Cardiac septum (tissue), 1 donor: Measurements from ENCODE around the gene SLC52A1. TPM values are rescaled to one million over a fixed set of nuclear protein-coding genes. Genes with fewer than 3 reads are reported as not detected.
"Not testable (repeated sequence)": the region's sequence is repeated elsewhere in the genome, so short reads cannot be mapped to it uniquely, and the experiment has no call there.

Experiments used
- DNase-seq: peaks from one replicate; pipeline ENCODE4 v3.0.0-alpha.2; 2020; ENCODE audit warnings: low spot score
- intact Hi-C: fragments of 100-400 bp; cut with DNase I; formaldehyde crosslinking; loops from one replicate; pipeline ENCODE4 v1.14.0; 2022
- total RNA-seq: library from RNA; stranded (reverse); fragmentation: NEBNext Ultra II Directional; extraction: Animal tissue kit (Norgen Biotek cat#: 25700); gene quantifications from one replicate; pipeline ENCODE4 v1.2.1, GENCODE V29; 2021
- donor health status: DM: no; HTN: no; CAD: no.

The SLC52A1 gene
- total RNA-seq, 1 donor from 2014 or later: not detected

DNA sequence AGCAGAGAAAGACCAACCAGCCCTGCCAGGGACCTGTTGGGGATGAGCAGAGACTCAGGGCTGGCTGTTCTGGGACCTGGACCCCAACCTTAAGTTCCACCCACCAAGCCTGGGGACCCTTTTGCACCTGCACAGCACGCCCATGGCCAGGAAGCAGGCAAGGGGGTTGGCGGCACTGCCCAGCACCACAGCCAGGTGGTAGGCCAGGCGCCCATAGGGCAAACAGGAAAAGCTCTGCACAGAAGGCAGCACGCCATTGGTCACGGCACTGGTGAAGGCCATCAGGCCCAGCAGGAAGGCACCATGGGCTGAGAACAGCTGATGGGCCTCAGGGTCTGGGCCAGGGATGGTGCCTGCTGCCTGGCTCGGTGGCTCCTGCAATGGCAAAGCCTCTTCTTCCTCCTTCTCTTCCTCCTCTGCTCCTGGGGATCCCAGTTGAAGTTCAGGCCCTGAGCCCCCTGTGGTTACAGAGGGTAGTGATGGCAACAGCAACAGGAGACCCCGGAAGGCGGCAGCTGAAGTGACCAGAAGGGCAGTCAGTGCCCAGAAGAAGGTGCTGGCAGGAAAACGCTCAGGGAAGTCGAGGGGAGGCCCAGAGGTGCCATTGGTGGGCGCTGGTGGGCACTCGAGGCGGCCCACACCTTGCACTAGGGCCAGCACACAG lies 1.7 kb downstream of the SLC52A1 start:
- no peak for DNase-seq
- intact Hi-C loops: no loop called here

DNA sequence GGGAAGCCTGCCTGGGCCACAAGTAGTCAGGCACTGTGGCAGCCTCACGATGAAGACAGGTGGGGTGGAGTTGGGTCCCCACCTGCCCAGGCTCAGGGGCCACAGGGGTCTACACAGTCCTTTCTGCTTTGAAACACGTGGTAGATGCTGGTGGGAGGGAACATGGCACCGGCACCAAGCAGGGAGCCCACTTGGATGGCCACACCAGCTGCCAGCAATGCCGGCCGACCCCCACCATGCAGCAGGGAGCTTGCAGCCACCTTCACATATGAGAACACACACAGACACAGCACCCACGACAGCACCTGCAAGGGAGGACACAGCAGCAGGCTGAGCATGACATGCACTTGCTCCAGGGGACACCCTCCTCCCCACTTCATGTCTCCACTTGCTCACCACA lies 2.4 kb downstream of the SLC52A1 start:
- no peak for DNase-seq
- intact Hi-C loops: no loop called here

DNA sequence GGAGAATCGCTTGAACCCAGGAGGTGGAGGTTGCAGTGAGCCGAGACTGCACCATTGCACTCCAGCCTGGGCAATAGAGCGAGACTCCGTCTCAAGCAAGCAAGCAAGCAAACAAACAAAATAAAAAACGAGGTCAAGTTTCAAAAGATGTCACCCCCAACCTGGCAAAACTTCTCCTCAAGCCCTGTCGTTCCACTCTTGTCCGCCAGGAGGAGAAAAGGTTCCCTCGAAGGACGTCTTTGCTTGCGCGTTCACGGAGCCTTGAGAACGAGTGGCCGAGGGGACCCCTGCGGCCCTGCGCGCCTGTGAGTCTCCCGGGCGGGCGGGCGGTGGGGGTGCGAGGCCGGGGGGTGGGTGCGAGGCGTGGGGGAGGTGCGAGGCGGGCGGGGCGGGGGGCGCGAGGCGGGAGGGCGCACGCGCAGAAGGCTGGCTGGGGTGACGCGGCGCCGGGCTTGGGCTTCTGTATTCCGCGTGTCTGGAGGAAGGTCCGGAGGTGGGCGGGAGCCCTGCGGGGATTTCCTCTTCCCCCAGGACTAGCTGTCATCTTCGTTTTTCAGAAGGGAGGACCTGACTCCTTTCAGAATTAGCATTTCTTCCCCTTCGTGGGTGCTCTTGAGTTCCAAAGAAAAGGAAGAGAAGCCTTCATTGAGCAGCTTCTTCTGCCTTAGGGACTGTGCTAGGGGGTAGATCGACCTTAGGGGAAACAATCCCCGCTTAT lies 3.7 kb downstream of the SLC52A1 start:
- DNase-seq: peak; percentile 89
- intact Hi-C loops: no loop called here

DNA sequence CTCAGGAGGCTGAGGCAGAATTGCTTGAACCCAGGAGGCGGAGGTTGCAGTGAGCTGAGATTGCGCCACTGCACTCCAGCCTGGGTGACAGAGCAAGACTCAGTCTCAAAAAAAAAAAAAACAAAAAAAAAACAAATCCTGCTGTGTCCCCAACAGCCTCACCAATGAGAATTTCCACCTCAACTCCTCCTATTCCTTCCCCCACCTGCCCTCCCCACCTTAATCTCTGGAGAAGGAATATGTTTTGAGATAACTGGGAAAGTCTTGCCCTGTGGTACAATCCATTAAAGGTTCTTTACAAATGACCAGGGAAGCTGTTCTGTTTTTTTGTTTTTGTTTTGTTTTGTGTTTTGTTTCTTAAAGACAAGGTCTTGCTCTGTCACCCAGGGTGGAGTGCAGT lies 5.1 kb downstream of the SLC52A1 start:
- intact Hi-C loops, DNase-seq: not testable (repeated sequence)

DNA sequence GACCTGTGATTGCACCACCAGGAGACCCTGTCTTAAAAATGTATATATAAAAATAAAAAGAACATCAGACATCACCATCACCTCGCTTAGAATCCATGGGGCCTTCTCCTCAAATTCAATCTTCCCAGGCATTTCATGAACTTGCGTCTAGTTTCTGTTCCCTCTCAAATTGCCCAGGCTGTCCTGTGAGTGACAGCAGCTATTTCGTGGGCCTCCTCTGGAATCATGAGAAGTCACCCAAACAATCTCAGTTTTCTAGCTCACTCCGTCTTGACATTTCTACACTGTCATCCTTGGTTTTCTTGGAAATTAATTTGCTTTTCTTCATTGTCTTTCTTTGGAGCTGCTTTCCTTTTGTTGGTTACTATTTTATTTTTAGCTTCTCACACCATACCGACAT lies 7.3 kb downstream of the SLC52A1 start:
- DNase-seq: no peak
- intact Hi-C loops: loop anchor here (5.0 kb wide), 1 partner anchor 34 kb away; no protein-coding TSS in a partner anchor

DNA sequence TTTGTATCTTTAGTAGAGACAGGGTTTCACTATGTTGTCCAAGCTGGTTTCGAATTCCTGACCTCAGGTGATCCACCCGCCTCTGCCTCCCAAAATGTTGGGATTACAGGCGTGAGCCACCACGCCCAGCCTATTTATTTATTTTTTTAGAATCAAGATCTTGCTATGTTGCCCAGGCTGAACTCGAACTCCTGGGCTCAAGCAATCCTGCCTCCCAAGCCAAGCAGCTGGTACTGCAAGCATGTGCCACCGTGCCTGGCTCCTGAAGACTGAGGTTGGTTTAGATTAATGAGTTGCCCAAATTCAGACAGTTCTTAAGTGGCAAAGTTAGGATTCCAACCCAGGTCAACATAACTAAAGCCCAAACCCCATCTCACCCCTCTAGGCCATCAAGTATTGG lies 7.9 kb downstream of the SLC52A1 start:
- no peak for DNase-seq
- intact Hi-C loops: loop anchor here (5.0 kb wide), 1 partner anchor 35 kb away; no protein-coding TSS in a partner anchor

DNA sequence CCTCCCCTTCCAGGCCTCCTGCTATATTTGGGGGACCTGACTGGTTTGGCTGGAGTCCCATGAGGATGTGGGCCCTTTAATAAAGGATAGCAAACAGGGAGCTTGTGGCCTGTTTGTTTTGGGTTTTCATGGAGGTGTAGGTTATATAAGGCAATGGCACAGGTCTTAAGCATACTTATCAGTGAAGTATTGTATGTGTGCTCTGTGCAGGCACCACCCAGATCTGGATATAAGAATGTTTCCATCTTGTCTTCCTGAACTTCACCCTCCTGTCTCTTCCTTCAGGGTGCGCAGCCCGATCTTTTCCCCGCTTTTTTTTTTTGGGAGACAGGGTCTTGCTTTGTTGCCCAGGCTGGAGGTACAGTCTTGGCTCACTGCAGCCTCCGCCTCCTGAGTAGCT lies 10.6 kb downstream of the SLC52A1 start:
- no peak for DNase-seq
- intact Hi-C loops: loop anchor here (5.0 kb wide), 1 partner anchor 38 kb away; no protein-coding TSS in a partner anchor

DNA sequence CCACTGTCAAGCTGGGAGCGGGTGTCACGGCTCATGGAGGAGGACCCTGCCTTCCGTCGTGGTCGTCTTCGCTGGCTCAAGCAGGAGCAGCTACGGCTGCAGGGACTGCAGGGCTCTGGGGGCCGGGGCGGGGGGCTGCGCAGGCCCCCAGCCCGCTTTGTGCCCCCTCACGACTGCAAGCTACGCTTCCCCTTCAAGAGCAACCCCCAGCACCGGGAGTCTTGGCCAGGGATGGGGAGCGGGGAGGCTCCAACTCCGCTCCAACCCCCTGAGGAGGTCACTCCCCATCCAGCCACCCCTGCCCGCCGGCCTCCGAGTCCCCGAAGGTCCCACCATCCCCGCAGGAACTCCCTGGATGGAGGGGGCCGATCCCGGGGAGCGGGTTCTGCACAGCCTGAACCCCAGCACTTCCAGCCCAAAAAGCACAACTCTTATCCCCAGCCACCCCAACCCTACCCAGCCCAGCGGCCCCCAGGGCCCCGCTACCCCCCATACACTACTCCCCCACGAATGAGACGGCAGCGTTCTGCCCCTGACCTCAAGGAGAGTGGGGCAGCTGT lies 11.6 kb downstream of the SLC52A1 start:
- intact Hi-C loops: no loop called here

DNA sequence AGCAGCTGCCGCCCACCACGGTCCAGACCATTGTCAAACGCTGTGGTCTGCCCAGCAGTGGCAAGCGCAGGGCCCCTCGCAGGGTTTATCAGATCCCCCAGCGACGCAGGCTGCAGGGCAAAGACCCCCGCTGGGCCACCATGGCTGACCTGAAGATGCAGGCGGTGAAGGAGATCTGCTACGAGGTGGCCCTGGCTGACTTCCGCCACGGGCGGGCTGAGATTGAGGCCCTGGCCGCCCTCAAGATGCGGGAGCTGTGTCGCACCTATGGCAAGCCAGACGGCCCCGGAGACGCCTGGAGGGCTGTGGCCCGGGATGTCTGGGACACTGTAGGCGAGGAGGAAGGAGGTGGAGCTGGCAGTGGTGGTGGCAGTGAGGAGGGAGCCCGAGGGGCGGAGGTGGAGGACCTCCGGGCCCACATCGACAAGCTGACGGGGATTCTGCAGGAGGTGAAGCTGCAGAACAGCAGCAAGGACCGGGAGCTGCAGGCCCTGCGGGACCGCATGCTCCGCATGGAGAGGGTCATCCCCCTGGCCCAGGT lies 13.0 kb downstream of the SLC52A1 start:
- no peak for DNase-seq

More for the DNA sequence above, 11.6 kb downstream of the SLC52A1 start:
- DNase-seq: no peak

DNA sequence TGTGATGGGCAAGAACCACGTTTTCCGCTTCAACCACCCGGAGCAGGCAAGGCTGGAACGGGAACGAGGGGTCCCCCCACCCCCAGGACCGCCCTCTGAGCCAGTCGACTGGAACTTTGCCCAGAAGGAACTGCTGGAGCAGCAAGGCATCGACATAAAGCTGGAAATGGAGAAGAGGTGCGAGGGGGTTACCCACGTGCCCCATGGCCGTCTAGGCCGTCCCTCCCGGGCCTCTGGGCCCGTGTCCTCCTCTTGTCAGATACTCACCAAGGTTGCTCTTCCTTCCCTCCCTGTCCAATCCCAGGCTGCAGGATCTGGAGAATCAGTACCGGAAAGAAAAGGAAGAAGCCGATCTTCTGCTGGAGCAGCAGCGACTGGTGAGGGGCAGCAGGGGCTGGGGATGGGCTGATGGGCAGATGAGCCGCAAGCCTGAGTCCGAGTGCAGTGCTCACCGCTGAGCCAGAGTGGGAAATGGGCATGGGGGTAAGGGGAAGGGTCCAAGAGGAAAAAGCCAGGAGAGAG lies 14.7 kb downstream of the SLC52A1 start:
- no peak for DNase-seq
- intact Hi-C loops: no loop called here

More for the DNA sequence above, 13.0 kb downstream of the SLC52A1 start:
- intact Hi-C loops: no loop called here

DNA sequence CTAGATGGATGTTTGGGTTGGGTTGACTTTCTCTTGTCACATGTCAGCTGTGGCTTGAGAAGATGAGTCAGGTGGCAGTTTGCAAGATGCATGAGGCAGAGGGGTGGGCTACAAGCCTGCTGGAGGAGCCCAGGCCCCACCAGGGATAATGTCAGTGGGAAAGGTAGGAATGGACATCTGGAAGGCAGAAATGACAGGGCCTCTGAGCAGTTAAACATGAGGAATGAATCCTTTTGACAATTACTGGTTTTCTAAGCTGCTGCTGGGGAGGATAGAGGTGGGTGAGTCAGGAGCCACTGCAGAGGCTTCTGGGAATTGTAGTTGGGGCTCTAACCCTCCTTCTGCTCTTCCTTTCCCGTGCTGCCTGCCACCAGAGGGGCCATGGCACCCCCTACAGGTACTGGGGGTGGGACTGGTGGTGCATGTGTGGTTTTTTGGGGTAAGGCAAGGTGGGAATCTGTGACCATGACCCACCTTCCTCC lies 15.7 kb downstream of the SLC52A1 start:
- intact Hi-C loops: no loop called here
- DNase-seq: no peak

DNA sequence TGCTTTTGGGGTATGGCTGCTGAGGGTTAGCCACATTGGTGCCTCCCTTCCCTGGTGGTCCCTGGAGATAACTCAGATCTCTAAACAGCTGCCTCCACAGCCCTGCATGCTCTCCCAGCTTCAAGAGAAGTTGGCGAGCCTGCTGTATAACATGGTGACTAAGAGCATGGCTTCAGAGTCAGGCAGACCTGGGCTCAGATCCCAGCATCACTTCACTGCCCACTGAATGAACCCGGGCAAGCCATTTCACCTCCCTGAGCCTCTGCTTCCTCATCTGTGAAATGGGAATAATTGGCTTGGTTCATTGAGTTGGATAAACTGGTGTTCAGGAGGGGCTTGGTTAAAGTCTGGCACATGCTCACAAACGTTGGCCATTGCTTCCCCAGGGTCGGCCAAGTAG lies 20.9 kb downstream of the SLC52A1 start:
- no peak for DNase-seq
- intact Hi-C loops: no loop called here

DNA sequence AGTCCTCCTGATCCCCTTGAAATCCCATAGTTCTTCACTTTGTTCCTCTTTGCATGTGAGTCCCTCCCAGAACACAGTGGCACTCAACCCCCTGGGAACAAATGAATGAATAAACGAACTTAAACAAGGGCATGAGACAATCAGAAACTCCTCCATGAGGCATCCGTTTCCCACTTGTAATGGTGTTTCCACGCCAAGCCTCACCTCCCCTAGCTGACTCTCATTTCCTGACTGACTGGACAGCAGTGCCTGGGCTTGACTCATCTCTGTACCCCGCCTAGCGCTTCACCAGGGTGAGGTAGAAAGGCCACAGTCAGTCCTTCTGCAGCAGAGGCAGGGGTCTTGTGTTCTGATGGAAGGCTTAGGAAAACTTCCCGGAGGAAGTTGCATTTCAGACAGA lies 23.3 kb downstream of the SLC52A1 start:
- no peak for DNase-seq
- intact Hi-C loops: no loop called here

DNA sequence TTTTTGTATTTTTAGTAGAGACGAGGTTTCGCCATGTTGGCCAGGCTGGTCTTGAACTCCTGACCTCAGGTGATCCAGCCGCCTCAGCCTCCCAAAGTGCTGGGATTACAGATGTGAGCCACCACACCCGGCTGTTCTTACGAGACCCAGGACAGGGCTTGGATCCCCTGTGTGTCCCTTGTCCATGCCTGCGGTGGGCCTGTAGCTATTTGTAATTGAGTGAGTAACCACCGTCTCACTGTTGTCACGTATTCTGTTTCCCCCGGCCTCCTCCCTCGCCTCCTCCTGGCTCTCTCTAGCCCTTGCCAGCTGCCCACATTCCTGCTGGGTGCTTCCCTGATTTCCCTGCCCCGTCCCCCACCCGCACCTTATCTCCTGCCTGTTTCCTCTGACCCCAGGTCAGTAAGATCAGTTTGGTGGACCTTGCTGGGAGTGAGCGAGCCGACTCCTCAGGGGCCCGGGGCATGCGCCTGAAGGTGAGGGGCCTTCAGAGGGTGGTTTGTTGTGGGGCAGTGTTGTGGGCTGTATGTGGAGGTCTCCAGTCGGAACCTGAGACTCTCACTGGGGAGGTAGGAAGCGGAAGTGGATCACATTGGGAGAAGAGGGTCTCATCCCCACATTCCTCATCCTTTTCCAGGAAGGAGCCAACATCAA lies 31.9 kb downstream of the SLC52A1 start:
- intact Hi-C loops: no loop called here
- DNase-seq: no peak

DNA sequence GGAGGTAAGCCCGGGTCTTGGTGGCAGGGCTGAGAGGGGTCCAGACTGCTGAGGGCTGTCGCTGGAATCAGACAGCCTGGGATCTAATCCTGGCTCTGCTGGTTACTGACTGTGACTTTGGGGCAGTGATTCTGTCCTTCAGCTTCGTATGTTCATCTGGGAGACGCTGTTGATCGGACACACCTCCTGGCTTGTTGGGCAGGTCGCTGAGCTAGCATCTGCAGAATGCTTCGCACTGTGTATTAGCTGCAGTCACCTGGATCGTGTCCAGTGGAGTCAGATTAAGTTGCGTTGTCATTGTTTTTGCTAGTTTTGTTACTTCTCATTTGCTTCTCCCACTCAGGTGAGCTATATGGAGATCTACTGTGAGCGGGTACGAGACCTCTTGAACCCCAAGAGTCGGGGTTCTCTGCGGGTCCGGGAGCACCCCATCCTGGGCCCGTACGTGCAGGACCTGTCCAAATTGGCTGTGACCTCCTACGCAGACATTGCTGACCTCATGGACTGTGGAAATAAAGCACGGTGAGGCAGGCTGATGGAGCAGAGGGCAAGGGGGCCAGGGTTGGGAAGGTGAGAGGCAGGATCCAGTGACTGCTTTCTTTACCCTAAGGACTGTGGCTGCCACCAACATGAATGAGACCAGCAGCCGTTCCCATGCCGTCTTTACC lies 33.0 kb downstream of the SLC52A1 start:
- intact Hi-C loops: no loop called here
- no peak for DNase-seq

DNA sequence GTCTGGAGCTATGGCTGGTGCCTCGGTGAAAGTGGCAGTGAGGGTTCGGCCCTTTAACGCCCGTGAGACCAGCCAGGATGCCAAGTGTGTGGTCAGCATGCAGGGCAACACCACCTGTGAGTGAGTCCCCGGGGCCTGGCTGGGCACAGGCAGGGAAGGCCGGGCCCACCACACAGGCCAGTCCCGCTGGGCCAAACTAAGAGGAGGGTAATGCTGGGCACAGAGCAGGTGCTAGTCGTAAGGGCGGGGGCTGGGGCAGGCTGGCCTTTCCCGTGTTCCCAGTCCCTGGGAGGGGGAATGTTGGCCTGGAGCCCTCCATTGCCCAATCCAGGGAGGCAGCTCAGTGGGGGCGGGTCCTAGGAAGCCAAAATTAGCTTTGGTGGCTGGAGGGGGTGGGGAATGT lies 35.0 kb downstream of the SLC52A1 start:
- peak; percentile 93 for DNase-seq
- intact Hi-C loops: no loop called here

DNA sequence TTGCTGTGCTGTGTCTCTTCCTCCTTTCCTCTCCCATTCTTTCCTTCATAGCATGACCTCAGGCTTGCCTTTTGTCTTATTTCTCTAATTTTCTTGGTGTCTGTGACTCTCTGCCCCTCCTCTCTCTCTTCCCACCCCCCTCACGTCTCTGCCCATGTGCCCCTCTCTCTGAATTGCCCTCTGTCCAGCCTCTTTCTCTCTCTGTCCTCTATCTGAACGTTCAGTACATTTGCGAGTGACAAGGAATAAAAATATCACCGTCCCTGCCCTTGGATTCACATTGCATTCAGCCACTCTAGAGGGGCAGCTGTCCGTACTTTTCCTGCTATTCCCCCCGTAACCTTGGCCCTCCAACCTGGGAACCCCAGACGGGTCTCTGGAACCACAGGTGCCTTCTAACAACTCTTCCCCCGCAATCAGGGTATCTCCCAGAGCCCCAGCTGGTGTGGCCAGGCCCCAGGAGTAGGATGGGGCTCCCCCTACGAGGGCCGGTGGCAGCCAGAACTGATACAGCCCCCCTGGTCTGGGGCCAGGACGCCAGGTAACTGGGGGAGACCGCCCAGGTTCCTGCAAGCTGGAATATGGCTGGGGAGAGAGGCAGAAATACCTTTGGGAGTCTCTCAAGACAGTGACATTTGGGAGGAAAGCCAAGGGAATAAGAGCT lies 35.7 kb downstream of the SLC52A1 start:
- intact Hi-C loops: loop anchor here (2.0 kb wide), 1 partner anchor 51 kb away; the partner anchor contains the start of gene PFN1
- no peak for DNase-seq

DNA sequence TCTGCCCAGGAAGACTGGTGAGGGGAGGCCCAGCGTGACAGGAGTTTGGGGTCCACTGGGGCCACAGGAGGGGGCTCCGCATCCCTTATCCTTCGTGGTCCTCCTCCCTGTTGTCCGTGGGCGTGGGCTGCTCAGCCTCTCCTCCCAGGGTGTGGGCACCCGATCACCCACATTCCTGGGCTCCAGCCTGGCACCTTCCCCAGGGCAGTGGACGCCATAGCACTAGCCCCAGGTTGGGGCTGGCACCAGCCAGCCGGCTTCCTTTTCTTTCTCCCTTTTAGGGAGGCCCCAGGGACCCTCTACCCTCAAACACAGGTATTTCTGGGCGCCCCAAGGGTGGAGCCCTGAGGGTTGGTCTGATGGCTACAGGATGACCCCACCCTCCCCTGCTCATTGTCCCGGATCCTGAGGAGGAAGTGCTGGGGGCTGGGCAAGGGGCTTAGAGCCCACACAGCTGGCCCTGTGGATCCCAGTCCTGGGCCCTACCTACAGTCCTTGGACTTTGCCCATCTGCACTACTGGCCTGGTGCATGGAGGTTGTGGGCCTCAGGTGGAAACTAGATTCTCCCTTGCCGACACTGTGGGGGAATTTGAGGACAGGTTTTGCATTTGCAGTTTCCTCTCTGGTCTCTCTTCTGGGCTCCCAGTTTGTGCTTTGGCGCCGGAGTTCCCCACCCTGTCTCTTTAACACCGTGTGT lies 36.3 kb downstream of the SLC52A1 start:
- no peak for DNase-seq
- intact Hi-C loops: loop anchor here (2.0 kb wide), 1 partner anchor 50 kb away; the partner anchor contains the start of gene PFN1
